GM13976 (cell line): ENCODE results near the gene THSD4.

Source experiments
- DNase-seq: peaks from one replicate; pipeline ENCODE4 v3.0.0; 2012; ENCODE audit warnings: low spot score
- in situ Hi-C: fragments of 300-500 bp; cut with MboI; formaldehyde crosslinking; loops from one replicate; pipeline ENCODE4 v1.12.0; 2022; ENCODE audit warnings: low sequenced_read_pairs, mixed read lengths, inconsistent platforms; ENCODE audit not compliant: unreplicated experiment
- TF ChIP-seq, protein P1 (sequence below): IDR thresholded peaks from 2 replicates; pipeline ENCODE4 v1.5.1; 2012; ENCODE audit warnings: borderline replicate concordance, mild to moderate bottlenecking; ENCODE audit not compliant: insufficient read depth; ENCODE audit errors: extremely low read depth, missing control alignments, control extremely low read depth

Gene THSD4

DNA sequence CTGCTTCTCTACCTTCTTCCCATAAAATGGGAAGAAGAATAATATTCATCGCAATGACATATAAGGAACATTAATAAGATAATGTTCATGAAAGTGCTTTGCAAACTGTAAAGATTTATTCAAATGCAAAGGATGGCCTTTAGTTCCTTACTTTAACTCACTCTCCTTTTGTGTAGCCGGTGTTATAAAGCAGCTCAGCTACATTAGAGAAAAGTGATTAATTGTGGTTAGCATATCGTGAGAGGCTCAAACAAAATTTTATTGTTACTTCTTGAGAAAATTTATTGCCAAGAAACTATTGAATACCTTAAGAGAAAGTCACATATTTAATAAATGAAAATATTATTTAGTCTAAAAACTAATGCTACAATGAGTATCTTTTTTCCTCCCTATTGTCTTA, 444.3 kb downstream of the THSD4 start:
- TF ChIP-seq, protein P1, sequence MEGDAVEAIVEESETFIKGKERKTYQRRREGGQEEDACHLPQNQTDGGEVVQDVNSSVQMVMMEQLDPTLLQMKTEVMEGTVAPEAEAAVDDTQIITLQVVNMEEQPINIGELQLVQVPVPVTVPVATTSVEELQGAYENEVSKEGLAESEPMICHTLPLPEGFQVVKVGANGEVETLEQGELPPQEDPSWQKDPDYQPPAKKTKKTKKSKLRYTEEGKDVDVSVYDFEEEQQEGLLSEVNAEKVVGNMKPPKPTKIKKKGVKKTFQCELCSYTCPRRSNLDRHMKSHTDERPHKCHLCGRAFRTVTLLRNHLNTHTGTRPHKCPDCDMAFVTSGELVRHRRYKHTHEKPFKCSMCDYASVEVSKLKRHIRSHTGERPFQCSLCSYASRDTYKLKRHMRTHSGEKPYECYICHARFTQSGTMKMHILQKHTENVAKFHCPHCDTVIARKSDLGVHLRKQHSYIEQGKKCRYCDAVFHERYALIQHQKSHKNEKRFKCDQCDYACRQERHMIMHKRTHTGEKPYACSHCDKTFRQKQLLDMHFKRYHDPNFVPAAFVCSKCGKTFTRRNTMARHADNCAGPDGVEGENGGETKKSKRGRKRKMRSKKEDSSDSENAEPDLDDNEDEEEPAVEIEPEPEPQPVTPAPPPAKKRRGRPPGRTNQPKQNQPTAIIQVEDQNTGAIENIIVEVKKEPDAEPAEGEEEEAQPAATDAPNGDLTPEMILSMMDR = no peak

DNA sequence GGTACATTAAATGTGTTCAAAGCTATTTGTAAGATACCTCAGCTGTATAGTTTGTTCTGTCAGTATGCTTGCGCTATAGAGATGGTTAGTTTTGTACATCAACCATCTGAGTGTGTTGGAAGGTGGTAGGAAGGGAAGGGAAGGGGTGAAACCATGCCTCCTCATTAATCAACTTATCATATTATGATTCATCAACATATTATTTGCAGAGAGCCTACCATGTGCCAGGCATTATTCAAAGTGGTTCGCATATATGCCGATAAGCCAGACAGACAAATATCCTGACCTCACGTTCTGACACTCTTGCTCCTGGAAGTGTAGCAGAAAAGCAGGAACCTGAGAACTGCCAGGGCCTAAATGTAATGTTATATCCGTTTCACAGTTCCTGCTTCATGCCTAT, 447.0 kb downstream of the THSD4 start:
- DNase-seq = no peak
- in situ Hi-C loops = no loop called here
- TF ChIP-seq, protein P1 = no peak

More for the DNA sequence above, 444.3 kb downstream of the THSD4 start:
- in situ Hi-C loops = no loop called here
- no peak for DNase-seq

DNA sequence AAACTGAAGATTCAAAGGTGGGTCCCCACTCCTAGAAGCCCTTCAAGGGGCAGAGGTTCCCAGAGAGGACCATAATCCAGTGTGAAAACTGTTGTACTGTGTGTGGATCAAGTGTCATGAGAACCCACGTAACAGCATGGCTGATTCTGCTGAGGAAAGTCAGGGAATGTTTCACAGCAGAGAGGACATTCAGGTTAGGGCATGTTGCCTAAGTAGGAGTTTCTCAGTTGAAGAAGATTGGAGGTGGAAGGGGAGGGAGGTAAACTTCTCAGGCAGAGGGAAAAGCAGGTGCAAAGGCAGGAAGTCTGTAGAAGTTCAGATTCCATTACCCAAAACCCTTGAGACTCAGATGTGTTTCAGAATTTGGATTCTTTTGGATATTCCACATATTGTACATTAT, 448.9 kb downstream of the THSD4 start:
- in situ Hi-C loops = no loop called here
- TF ChIP-seq, protein P1 = no peak

DNA sequence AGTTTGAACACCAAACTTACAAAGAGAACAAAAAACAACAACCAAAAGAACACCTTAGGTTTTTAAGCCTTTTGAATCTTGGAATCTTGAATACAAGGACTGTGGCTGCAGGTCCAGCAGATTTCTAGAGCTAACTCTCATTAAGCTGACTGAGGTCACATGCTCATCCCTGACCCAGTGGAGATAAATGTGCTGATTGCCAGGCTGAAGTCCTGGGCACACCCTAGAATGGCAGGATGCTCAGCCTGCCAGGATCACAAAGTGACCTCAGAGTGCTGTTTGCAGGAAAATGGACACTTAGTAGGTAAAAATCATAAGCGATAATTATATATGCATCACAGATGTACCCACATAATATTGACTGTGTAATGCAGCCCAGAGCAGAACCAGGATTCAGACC, 449.7 kb downstream of the THSD4 start:
- DNase-seq = no peak
- in situ Hi-C loops = no loop called here
- TF ChIP-seq, protein P1 = no peak

More for the DNA sequence above, 448.9 kb downstream of the THSD4 start:
- no peak for DNase-seq

DNA sequence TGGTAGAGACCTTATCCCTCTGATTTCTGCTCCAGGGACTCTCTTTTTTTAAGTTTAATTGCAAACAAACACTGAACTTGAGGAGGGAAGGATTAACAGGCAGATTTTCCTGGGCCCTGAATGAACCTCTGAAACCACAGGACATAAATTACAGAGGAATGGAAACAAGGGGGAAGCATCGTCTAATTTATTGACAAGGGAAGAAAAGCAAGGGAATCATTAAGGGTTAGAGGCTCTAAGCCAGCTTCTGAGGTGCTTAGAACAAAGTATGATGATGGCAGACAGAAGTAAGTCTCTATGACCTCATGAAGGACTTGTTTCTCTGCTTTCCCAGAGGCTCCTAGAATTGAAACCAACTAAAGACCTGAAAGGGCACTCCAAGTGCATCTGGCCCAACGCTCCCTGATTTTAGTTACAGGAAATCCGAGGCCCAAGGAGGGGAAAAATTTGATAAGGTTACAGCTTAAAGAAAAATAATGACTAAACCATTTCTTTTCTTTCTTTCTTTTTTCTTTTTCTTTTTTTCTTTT, 450.4 kb downstream of the THSD4 start:
- TF ChIP-seq, protein P1 = no peak
- no peak for DNase-seq
- in situ Hi-C loops = no loop called here

DNA sequence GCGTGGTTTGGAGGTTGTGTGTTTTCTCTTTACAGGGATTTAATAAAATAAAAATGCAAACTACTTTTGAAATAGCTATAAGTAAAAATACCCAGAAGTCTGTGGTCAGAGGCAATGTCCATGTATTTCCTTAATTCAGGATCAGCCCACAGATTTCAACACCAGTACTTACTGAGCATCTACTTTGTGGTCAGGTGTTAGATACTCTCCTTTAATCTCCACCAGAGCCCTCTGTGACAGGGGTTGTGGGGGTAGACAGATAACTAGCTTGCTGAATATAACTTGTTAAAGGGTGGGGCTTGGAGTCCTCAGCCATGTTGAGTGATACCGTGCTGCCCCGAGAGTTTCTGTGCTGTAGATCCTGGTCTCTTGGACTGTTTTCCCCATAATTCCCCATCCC, 451.0 kb downstream of the THSD4 start:
- in situ Hi-C loops = no loop called here
- DNase-seq = no peak
- TF ChIP-seq, protein P1 = no peak
